ENCODE measurements around the gene THAP11.
"Not testable (repeated sequence)": the region's sequence is repeated elsewhere in the genome, so short reads cannot be mapped to it uniquely, and the experiment has no call there.

THAP11 gene

GRCh38 chr16:67862623-67863583 is 20.8 kb downstream of the THAP11 start:
- DNase-seq (ENCODE audit: low spot score) = peak; percentile 96

- DNase-seq (ENCODE audit: low spot score) = not testable (repeated sequence)
Measured at GRCh38 chr16:67864044-67864443, 21.9 kb downstream of the THAP11 start.

- no peak for DNase-seq (ENCODE audit: low spot score)
Measured at GRCh38 chr16:67864594-67864993, 22.5 kb downstream of the THAP11 start.

- peak; percentile 31 for DNase-seq (ENCODE audit: low spot score)
Measured at GRCh38 chr16:67865318-67865717, 23.2 kb downstream of the THAP11 start.

DNA sequence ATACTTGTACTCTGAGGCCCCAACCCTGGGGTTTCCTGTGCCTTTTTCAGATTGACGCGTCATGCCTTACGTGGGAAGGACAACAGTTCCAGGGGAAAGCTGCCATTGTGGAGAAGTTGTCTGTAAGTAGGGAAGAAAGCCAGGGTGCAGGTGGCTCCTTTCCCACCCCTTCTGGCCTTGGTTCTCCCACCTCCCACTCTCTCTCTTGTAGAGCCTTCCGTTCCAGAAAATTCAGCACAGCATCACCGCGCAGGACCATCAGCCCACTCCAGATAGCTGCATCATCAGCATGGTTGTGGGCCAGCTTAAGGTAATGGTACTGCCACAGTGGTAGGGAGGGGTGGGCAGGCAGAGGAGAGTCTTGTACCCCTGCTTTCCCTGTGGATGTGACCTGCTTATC is 26.2 kb downstream of the THAP11 start:
- DNase-seq (ENCODE audit: low spot score) = no peak

GRCh38 chr16:67869653-67870052 is 27.5 kb downstream of the THAP11 start:
- DNase-seq (ENCODE audit: low spot score) = no peak

DNA sequence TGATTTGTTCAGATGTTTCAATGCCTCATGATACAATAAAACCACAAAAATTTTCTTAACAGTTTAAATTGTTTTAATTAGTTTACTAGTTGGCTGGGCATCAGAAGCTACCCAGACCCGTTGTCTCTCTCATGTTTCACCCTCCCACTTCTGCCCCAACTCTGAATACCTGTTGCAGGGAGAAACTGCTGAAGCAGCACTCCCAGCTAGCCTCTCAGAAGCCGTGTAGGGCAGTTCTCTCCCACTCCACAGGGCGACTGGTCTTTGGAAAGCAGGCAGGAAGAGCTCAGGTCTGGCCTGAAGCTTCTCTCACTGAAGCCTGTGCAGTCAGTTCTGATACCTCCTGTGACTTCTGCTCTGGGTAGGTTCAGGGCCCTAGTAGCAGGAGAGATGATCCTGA is 29.1 kb downstream of the THAP11 start:
- peak; percentile 28 for DNase-seq (ENCODE audit: low spot score)

- no peak for DNase-seq (ENCODE audit: low spot score)
Measured at GRCh38 chr16:67872131-67872630, 30.1 kb downstream of the THAP11 start.

DNA sequence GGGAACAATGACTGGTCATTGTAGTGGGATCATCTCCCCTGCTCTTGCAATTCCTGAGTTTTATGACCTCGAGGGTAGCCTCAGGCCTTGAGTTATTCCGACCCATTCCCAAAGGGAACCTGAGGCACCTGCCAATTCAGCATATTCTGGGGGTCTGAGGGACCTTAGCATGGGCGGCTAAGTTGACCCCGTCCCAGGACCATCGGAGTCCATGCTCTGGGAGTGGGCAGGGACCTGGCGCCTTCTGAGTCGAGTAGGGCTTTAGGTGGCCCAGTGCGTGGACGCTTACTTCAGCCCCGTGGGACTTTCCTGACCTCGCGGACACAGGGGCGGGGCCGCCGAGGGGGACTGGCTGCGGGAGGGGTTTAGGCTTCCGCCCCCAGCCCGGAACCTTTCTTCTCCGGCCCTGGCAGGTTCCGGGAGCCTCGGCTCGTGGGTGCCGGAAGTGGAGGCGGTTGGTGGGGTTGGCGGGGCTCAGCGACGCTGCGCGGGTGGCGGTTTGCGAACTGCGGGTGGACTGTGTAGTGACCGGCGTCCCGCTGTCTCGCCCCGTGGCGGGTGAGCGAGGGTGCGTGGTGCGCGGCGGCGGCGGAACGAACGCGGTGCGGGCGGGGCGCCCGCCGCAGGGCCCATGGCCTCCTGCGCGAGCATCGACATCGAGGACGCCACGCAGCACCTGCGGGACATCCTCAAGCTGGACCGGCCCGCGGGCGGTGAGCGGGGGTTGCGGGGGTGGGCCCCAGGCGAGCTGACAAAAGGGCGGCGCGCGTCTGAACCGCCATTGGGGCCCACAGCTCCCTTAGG is 30.7 kb downstream of the THAP11 start, which contains the start of gene EDC4:
Gene EDC4, plus strand, starts transcription at position 422 of the 804 bp plus-strand sequence. Its CDS starts 210 bp downstream, at position 632.
- DNase-seq (ENCODE audit: low spot score) = peak; percentile 65

GRCh38 chr16:67873435-67874370 is 31.6 kb downstream of the THAP11 start:
- DNase-seq (ENCODE audit: low spot score) = no peak

GRCh38 chr16:67874372-67874771 is 32.3 kb downstream of the THAP11 start:
- DNase-seq (ENCODE audit: low spot score) = no peak

DNA sequence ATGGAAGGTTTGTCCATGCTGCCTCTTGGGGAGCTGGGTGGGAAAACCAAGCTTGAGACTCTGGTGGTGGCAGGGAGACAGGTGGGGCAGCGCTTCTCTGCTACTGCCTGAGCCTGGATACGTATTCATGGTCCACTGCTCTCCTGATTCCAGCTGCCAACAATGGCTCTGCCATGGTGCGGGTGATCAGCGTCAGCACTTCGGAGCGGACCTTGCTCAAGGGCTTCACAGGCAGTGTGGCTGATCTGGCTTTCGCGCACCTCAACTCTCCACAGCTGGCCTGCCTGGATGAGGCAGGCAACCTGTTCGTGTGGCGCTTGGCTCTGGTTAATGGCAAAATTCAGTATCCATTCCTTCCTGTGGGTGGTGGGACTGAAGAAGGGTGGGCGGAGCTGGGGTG is 34.9 kb downstream of the THAP11 start:
- DNase-seq (ENCODE audit: low spot score) = no peak

DNA sequence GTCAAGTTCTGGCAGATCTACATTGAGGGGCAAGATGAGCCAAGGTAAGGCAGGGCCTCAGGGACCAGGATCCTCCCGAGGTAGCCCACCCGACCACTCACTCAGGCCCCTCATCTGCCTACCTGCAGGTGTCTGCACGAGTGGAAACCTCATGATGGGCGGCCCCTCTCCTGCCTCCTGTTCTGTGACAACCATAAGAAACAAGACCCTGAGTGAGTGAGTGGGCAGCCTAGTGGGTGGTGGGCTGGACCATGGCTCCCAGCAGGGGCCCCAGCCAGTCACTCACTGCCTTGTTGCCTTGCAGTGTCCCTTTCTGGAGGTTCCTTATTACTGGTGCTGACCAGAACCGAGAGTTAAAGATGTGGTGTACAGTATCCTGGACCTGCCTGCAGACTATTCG is 36.1 kb downstream of the THAP11 start:
- DNase-seq (ENCODE audit: low spot score) = no peak

DNA sequence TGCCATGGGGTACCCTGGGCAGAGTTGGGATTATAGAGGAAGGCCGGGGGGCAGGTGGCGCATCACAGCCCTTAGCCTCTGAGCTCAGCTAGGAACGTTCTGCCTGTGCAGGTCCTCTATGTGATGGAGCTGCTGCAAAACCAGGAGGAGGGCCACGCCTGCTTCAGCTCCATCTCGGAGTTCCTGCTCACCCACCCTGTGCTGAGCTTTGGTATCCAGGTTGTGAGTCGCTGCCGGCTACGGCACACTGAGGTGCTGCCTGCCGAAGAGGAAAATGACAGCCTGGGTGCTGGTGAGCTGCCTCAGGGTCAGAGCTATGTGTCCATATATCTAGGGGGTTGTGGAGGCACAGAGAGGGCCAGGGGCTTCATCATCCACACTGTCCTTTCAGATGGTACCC is 36.7 kb downstream of the THAP11 start:
- DNase-seq (ENCODE audit: low spot score) = no peak

- no peak for DNase-seq (ENCODE audit: low spot score)
Measured at GRCh38 chr16:67879462-67879861, 37.3 kb downstream of the THAP11 start.

GRCh38 chr16:67879936-67880335 is 37.8 kb downstream of the THAP11 start:
- DNase-seq (ENCODE audit: low spot score) = no peak

GRCh38 chr16:67880584-67880983 is 38.5 kb downstream of the THAP11 start:
- DNase-seq (ENCODE audit: low spot score) = no peak

DNA sequence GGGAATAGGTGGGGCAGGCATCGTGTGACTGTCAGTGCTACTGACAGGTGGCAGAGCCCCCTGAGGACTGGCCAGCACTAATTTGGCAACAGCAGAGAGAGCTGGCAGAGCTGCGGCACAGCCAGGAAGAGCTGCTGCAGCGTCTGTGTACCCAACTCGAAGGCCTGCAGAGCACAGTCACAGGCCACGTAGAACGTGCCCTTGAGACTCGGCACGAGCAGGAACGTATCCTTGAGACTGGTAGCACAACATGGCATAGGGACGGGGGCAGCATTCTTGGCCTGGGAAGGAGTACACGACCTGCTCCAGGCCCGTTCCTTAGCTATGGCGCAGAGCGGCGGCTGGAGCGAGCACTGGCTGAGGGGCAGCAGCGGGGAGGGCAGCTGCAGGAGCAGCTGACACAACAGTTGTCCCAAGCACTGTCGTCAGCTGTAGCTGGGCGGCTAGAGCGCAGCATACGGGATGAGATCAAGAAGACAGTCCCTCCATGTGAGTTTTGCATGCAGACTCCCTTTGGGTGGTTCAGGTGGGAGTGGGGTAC is 39.6 kb downstream of the THAP11 start:
- DNase-seq (ENCODE audit: low spot score) = peak; percentile 84

- DNase-seq (ENCODE audit: low spot score) = no peak
Measured at GRCh38 chr16:67882374-67883145, 40.4 kb downstream of the THAP11 start.

DNA sequence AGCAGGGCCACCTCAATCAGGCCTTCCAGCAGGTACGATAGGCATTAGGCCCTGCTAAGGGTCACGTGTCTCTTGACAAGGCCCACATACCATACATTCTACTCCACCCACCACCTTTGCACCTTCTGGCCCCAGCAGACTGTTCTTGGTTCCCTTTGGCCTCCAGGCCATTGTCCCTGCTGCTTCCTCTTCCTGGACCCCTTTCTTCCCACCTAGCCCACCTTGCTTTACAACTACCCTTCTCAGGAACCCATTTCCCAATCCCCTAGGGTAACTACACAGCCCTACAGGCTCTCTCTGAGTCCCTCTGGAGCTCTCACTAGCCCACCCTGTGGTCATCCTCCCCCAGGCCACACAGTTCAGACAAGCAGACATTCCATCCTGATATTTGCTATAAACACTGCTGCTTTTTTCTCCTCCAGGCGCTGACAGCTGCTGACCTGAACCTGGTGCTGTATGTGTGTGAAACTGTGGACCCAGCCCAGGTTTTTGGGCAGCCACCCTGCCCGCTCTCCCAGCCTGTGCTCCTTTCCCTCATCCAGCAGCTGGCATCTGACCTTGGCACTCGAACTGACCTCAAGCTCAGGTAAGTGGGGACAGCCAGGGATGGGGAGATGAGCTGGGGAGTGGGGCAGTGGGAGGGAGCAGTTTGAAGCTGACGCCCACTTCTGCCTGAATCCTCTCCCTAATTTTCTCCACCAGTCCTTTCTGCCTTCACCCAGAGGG is 41.2 kb downstream of the THAP11 start:
- no peak for DNase-seq (ENCODE audit: low spot score)

Data from cerebellar cortex (tissue), 1 donor.